GM12873 (cell line): ENCODE measurements around the gene CA5A.
A peak's percentile ranks its signal among the peaks of the same experiment; 100 is the strongest.

Experiments
- CTCF ChIP-seq: IDR thresholded peaks from 2 replicates; pipeline ENCODE4 v1.5.1; 2012; ENCODE audit warnings: low read depth, mild to moderate bottlenecking, moderate library complexity, low read length, control low read depth; ENCODE audit not compliant: insufficient read depth; ENCODE audit errors: missing control alignments

CA5A gene

GRCh38 chr16:87933140-87933495 lies 3.2 kb downstream of the CA5A start:
- TF ChIP-seq CTCF, result no peak

DNA sequence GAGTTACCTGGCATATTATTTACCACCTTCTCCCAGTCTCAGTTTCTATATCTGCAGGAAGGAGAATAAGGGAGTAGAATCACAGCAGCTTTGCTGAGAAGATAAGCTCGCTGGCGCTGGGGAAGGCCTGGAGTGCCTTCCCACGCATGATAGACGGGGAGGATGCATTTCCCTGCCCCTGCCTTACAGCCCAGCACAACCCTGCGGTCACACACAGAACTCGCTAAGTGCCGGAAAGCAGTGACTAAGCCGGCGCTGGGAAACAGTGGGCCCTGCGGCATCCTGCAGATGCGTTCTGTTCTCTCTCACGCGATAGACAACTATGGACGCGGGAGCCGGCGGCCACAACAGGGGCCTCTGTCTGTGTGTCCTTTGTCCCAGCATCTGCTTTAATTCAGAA lies 4.8 kb downstream of the CA5A start:
- TF ChIP-seq CTCF, result no peak

- peak; percentile 13 for TF ChIP-seq CTCF
These were observed 5.9 kb downstream of the CA5A start for GRCh38 chr16:87930456-87930855.

DNA sequence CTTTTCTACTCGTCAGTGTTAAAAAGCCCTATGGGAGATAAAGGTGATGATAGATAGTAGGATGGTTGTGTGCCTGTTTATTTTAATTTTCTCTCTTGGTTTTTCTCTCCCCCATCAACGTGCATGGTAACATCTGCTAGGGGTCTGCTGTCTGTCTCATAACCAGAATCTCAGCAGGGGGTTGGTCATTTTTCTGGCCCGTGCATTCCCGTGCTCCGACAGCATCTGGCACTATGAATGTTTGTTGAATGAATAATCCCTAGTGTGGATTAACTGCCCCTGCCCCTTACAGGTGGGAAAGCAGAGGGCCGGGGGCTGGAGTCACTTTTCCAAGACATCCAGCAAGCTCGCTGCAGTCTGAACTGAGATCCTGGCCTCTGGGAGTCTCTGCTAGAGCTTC lies 6.3 kb downstream of the CA5A start:
- TF ChIP-seq CTCF, result no peak

GRCh38 chr16:87927195-87927562 lies 9.2 kb downstream of the CA5A start:
- no peak for TF ChIP-seq CTCF

- TF ChIP-seq CTCF, result no peak
These were observed 9.8 kb downstream of the CA5A start for GRCh38 chr16:87926246-87927194.

GRCh38 chr16:87924811-87925670 lies 11.3 kb downstream of the CA5A start:
- TF ChIP-seq CTCF, result no peak
